Measurements from ENCODE around the gene CNDP1.

- TF ChIP-seq CTCF (IDR thresholded peaks at IDR 0.05; ENCODE audit: borderline replicate concordance, extremely low read depth, low read length, poor library complexity, severe bottlenecking) (no peak), EZH2 (IDR thresholded peaks at IDR 0.05; ENCODE audit: borderline replicate concordance, low read depth, low read length, severe bottlenecking) (no peak)
These were observed 27.7 kb upstream of the CNDP1 start for GRCh38 chr18:74506448-74507084.
